Mucosa of descending colon (tissue), 3 donors: Measurements from ENCODE around the gene RALA. TPM values are rescaled to one million over a fixed set of nuclear protein-coding genes. Genes with fewer than 3 reads are reported as not detected.

ENCODE experiments used
- ATAC-seq: fragments of 200-7000 bp; cut with Tn5 transposase; one replicate; pipeline ENCODE4 v1.9.1; 2020; ENCODE audit warnings: mild to moderate bottlenecking, moderate library complexity
- DNase-seq, 3 donors: peaks; one replicate each; pipeline ENCODE4 v3.0.0-alpha.2; 2020
- H3K36me3 ChIP-seq: fragments of 200-600 bp; one replicate; pipeline ENCODE4 v1.8.0; 2021; ENCODE audit warnings: low read depth, mild to moderate bottlenecking
- H3K4me1 ChIP-seq: fragments of 200-600 bp; one replicate; pipeline ENCODE4 v1.8.0; 2021; ENCODE audit warnings: low read depth, mild to moderate bottlenecking
- H3K4me3 ChIP-seq: fragments of 200-600 bp; one replicate; pipeline ENCODE4 v1.8.0; 2021; ENCODE audit warnings: mild to moderate bottlenecking
- H3K9me3 ChIP-seq: fragments of 200-600 bp; one replicate; pipeline ENCODE4 v1.8.0; 2021; ENCODE audit warnings: mild to moderate bottlenecking
- CTCF ChIP-seq: fragments of 200-600 bp; IDR thresholded peaks from one replicate; pipeline ENCODE4 v1.8.0; 2022; ENCODE audit warnings: antibody characterized with exemption, mild to moderate bottlenecking
- intact Hi-C, 2 donors: fragments of 100-400 bp; cut with DNase I in 1 of 2; cut with micrococcal nuclease in 1 of 2; formaldehyde crosslinking; loops; one replicate each; pipeline versions ENCODE4 v1.11.0 to v1.11.1; 2022; cut with DNase I, micrococcal nuclease
- total RNA-seq, 3 donors: library from RNA; stranded (reverse); fragmentation: NEBNext Ultra II Directional in 2 of 3; extraction: Animal tissue kit (Norgen Biotek cat#: 25700) in 2 of 3; gene quantifications; one replicate each; pipeline versions ENCODE4 v1.2.1 to v1.2.4, GENCODE V29; 2021 to 2023
- donor health status: DM: no; HTN: no; CAD: no; lungs with moderate emphysema.
- donor health status: DM: no; HTN: no; CAD: no.
- donor health status: DM: no; HTN: yes; CAD: no.

Gene RALA
- total RNA-seq, 3 donors from 2014 or later, result 35.6 to 52.5 (median 50.3) TPM

GRCh38 chr7:39613577-39613976 is 9.8 kb upstream of the RALA start:
- no peaks in the 10 kb centered on the region for H3K9me3 ChIP-seq
- ATAC-seq (no peak), DNase-seq (no peak)

GRCh38 chr7:39614299-39614698 is 9.1 kb upstream of the RALA start:
- intact Hi-C loops, result no loop called here
- Histone ChIP-seq H3K36me3 (no peaks in the 10 kb centered on the region), H3K4me1 (no peaks in the 10 kb centered on the region), H3K4me3 (no peak overlapping the region), H3K9me3 (no peaks in the 10 kb centered on the region)
- no peak for TF ChIP-seq CTCF
- no peak for DNase-seq
- no peak for ATAC-seq

More at GRCh38 chr7:39613577-39613976, 9.8 kb upstream of the RALA start:
- intact Hi-C loops, result no loop called here
- Histone ChIP-seq H3K4me3 (no peak overlapping the region), H3K36me3 (no peaks in the 10 kb centered on the region), H3K4me1 (no peaks in the 10 kb centered on the region)
- TF ChIP-seq CTCF, result no peak

DNA sequence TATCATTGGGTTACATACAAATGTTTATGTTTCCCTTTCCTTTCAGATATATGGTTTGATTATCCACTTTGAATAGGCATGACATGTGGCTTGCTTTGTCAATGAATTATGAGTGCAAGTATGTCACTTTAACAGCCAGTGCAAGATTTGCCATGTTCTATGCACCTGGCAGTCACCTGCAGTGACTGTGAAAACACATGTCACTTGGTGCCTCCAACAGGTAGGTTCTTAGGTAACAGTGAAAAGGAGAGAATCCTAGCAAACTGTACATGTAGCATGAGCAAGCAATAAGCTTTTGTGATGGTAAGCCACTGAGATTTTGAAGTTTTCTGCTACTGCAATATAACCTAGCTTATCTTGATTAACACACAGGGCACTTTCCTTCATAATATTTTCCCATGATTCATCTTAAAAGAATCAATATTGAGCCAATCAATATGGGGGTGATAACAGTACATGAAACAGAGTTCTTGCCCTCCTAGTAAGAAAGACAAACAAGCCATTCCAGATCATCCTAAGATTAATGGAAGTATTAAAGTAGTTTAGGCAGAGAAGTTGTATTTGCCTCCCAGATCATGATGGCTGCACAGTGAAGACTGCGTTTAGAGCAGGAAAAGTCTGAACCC is 7.9 kb upstream of the RALA start:
- no peak for ATAC-seq
- Histone ChIP-seq H3K4me1 (no peaks in the 10 kb centered on the region), H3K36me3 (no peaks in the 10 kb centered on the region), H3K9me3 (no peaks in the 10 kb centered on the region), H3K4me3 (no peak overlapping the region)
- no peak for TF ChIP-seq CTCF
- no peak for DNase-seq
- intact Hi-C loops, result no loop called here

DNA sequence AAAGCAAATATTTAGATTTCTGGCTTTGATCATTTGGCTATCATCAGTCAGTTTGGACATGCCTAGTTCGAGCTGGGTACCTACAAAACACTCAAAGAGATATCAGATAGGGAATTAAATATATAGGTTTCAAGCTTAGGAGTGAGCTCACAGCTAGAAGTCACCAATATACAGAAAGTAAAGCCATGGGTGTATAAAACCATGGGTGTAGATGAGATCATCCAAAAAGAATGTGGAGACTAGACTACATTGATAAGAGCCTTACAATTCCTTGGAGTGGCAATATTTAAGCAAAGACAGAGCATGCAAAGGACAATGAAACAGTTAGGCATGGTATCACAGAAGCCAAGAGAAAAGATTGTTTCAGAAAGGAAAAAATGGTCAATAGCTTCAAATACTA is 7.2 kb upstream of the RALA start:
- Histone ChIP-seq H3K36me3 (no peaks in the 10 kb centered on the region), H3K4me1 (no peaks in the 10 kb centered on the region), H3K9me3 (no peaks in the 10 kb centered on the region), H3K4me3 (no peak overlapping the region)
- ATAC-seq (no peak), DNase-seq (no peak)
- intact Hi-C loops, result no loop called here
- no peak for TF ChIP-seq CTCF

- H3K4me3 ChIP-seq, result no peak overlapping the region
- H3K4me1 ChIP-seq, result no peaks in the 10 kb centered on the region
- TF ChIP-seq CTCF, result no peak
- H3K9me3 ChIP-seq, result no peaks in the 10 kb centered on the region
- DNase-seq, result no peak
- no peaks in the 10 kb centered on the region for H3K36me3 ChIP-seq
- no peak for ATAC-seq
- intact Hi-C loops, result no loop called here
These were observed 6.4 kb upstream of the RALA start for GRCh38 chr7:39617005-39617404.

- Histone ChIP-seq H3K4me1 (no peaks in the 10 kb centered on the region), H3K9me3 (no peaks in the 10 kb centered on the region), H3K36me3 (no peaks in the 10 kb centered on the region), H3K4me3 (no peak overlapping the region)
- DNase-seq (no peak), ATAC-seq (no peak)
- no peak for TF ChIP-seq CTCF
- intact Hi-C loops, result no loop called here
These were observed 4.5 kb upstream of the RALA start for GRCh38 chr7:39618868-39619267.
